CD4-positive, alpha-beta T cell treated with Interleukin-15 for 1 hour (primary cell): ENCODE results near the gene HOMER2.

ENCODE experiments used
- DNase-seq: peaks from one replicate; pipeline ENCODE4 v3.0.0-alpha.2; 2020

Gene HOMER2

GRCh38 chr15:82855286-82856100, 97.0 kb downstream of the HOMER2 start:
- DNase-seq, result no peak

- DNase-seq, result no peak
Observed at GRCh38 chr15:82854554-82854953, 98.0 kb downstream of the HOMER2 start.

GRCh38 chr15:82852941-82853561, 99.5 kb downstream of the HOMER2 start:
- DNase-seq, result no peak

GRCh38 chr15:82851981-82852511, 100.5 kb downstream of the HOMER2 start:
- no peak for DNase-seq

- DNase-seq, result no peak
Observed at GRCh38 chr15:82851306-82851850, 101.1 kb downstream of the HOMER2 start.

- no peak for DNase-seq
Observed at GRCh38 chr15:82850731-82851130, 101.8 kb downstream of the HOMER2 start.

- DNase-seq, result peak; percentile 60
Observed at GRCh38 chr15:82849556-82850512, 102.7 kb downstream of the HOMER2 start.

- no peak for DNase-seq
Observed at GRCh38 chr15:82848241-82848993, 104.1 kb downstream of the HOMER2 start.

GRCh38 chr15:82847703-82848102, 104.8 kb downstream of the HOMER2 start:
- no peak for DNase-seq

- no peak for DNase-seq
Observed at GRCh38 chr15:82846621-82847020, 105.9 kb downstream of the HOMER2 start.

- no peak for DNase-seq
Observed at GRCh38 chr15:82845686-82846085, 106.8 kb downstream of the HOMER2 start.

GRCh38 chr15:82843566-82843965, 109.0 kb downstream of the HOMER2 start:
- no peak for DNase-seq

- DNase-seq, result no peak
Observed at GRCh38 chr15:82840166-82840565, 112.4 kb downstream of the HOMER2 start.

- no peak for DNase-seq
Observed at GRCh38 chr15:82839136-82839535, 113.4 kb downstream of the HOMER2 start.

- DNase-seq, result no peak
Observed at GRCh38 chr15:82838096-82838735, 114.3 kb downstream of the HOMER2 start.

- no peak for DNase-seq
Observed at GRCh38 chr15:82835391-82835917, 117.1 kb downstream of the HOMER2 start.

GRCh38 chr15:82833362-82833682, 119.2 kb downstream of the HOMER2 start:
- no peak for DNase-seq

- DNase-seq, result no peak
Observed at GRCh38 chr15:82832601-82833361, 119.7 kb downstream of the HOMER2 start.

GRCh38 chr15:82831894-82832600, 120.5 kb downstream of the HOMER2 start:
- DNase-seq, result no peak
